AG10803 (cell line): Measurements from ENCODE around the gene F11.

ENCODE experiments used
- DNase-seq: peaks from one replicate; pipeline ENCODE4 v3.0.0; 2010; ENCODE audit warnings: low read depth
- H3K4me3 ChIP-seq: 2 replicates; pipeline ENCODE4 v1.5.1; 2011; ENCODE audit warnings: mild to moderate bottlenecking, low read length, control low read depth
- CTCF ChIP-seq: conservative IDR thresholded peaks from 2 replicates; pipeline ENCODE4 v1.5.1; 2011; ENCODE audit warnings: mild to moderate bottlenecking, low read length, control low read depth, inconsistent platforms

The F11 gene

GRCh38 chr4:186335793-186336192, 69.8 kb downstream of the F11 start:
- TF ChIP-seq CTCF = no peak
- no peak overlapping the region for H3K4me3 ChIP-seq
- DNase-seq = no peak
